Sigmoid colon (tissue), 3 donors: Measurements from ENCODE around the gene PRR20B.

Source experiments
- CTCF ChIP-seq, 4 experiments: fragments of 450-650 bp in 3 of 4; fragments of 200-600 bp in 1 of 4; IDR thresholded peaks; one replicate each; pipeline ENCODE4 v1.5.1; 2016 to 2019; ENCODE audit warnings: antibody characterized with exemption in 4 of 4, mild to moderate bottlenecking in 3 of 4, moderate library complexity in 2 of 4
- POLR2A ChIP-seq, 2 donors: fragments of 450-650 bp; IDR thresholded peaks; one replicate each; pipeline ENCODE4 v1.6.1; 2016; ENCODE audit warnings: antibody characterized with exemption in 2 of 2, mild to moderate bottlenecking in 2 of 2, moderate library complexity in 2 of 2

DNA sequence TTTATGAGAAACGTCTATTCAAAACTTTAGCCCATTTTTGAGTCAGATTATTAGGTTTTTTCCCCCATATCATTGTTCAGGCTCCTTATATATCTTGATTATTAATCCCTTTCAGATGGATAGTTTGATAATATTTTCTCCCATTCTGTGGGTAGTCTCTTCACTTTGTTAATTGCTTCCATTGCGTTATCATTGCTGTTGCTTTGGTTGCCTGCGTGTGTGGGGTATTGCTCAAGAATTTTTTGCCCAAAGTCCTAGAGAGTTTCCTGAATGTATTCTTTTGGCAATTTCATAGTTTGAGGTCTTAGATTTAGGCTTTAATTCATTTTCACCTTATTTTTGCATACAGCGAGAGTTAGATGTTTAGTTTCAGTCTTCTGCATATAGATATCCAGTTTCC lies 32.3 kb upstream of the PRR20B start:
- TF ChIP-seq POLR2A (IDR thresholded peaks at IDR 0.05) = no peak
- TF ChIP-seq CTCF (IDR thresholded peaks at IDR 0.05) = no peak
